Omental fat pad (tissue), 4 donors: ENCODE data around the gene THAP11. TPM values are rescaled to one million over a fixed set of nuclear protein-coding genes. Genes with fewer than 3 reads are reported as not detected.

Source experiments
- ATAC-seq: fragments of 150-250 bp; one replicate; pipeline ENCODE4 v1.9.1; 2016; ENCODE audit warnings: mild to moderate bottlenecking, moderate library complexity; ENCODE audit not compliant: low FRiP score
- DNase-seq: peaks from one replicate; pipeline ENCODE4 v3.0.0-alpha.2; 2019; ENCODE audit warnings: low spot score
- total RNA-seq, 4 donors: library from RNA; depleted of rRNA; stranded (reverse); fragments of >200 nt; gene quantifications; one replicate each; pipeline ENCODE4 v1.1.0, GENCODE V29; 2016
- TF ChIP-seq, protein P1 (sequence below), 3 donors: fragments of 450-650 bp; IDR thresholded peaks; one replicate each; pipeline ENCODE4 v1.5.1; 2016 to 2017; ENCODE audit warnings: antibody characterized with exemption in 3 of 3, mild to moderate bottlenecking in 3 of 3, moderate library complexity in 2 of 3

The THAP11 gene
- total RNA-seq, 4 donors from 2014 or later = 37.4 to 61.6 (median 48.3) TPM

DNA sequence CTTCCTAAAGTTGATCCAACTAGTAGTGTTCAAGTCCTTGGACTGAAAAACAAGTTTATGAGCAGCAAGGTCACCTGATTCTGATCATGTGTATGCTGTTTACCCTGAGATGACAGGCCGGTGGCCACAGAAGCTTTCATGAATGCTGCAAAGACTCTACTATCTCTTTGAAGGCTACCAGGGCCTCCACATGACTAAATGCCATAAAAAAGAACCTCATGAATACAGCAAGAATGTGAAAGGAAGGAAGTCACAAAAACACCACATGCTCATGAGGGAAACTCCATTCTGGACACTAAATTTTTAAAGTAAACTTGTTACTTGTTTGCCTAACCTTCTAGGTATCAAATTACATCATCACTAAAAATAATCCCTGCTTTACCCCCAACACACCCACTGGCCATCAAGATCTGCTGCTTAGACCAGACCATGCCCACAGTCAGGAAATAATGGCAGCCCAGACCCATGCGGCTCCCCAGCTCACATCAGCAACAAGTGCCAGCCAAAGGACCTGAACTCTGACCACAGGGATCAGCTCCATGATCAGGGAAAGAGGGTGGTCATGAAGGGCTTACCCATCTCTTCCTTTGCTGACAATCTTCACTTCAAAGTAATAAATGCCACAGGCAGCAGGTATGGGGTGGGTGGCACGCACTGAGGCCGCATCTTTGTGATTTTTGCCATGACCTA, 37.1 kb upstream of the THAP11 start:
- no peak for DNase-seq
- no peak for ATAC-seq
- TF ChIP-seq, protein P1, sequence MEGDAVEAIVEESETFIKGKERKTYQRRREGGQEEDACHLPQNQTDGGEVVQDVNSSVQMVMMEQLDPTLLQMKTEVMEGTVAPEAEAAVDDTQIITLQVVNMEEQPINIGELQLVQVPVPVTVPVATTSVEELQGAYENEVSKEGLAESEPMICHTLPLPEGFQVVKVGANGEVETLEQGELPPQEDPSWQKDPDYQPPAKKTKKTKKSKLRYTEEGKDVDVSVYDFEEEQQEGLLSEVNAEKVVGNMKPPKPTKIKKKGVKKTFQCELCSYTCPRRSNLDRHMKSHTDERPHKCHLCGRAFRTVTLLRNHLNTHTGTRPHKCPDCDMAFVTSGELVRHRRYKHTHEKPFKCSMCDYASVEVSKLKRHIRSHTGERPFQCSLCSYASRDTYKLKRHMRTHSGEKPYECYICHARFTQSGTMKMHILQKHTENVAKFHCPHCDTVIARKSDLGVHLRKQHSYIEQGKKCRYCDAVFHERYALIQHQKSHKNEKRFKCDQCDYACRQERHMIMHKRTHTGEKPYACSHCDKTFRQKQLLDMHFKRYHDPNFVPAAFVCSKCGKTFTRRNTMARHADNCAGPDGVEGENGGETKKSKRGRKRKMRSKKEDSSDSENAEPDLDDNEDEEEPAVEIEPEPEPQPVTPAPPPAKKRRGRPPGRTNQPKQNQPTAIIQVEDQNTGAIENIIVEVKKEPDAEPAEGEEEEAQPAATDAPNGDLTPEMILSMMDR (IDR thresholded peaks at IDR 0.05) = no peak

DNA sequence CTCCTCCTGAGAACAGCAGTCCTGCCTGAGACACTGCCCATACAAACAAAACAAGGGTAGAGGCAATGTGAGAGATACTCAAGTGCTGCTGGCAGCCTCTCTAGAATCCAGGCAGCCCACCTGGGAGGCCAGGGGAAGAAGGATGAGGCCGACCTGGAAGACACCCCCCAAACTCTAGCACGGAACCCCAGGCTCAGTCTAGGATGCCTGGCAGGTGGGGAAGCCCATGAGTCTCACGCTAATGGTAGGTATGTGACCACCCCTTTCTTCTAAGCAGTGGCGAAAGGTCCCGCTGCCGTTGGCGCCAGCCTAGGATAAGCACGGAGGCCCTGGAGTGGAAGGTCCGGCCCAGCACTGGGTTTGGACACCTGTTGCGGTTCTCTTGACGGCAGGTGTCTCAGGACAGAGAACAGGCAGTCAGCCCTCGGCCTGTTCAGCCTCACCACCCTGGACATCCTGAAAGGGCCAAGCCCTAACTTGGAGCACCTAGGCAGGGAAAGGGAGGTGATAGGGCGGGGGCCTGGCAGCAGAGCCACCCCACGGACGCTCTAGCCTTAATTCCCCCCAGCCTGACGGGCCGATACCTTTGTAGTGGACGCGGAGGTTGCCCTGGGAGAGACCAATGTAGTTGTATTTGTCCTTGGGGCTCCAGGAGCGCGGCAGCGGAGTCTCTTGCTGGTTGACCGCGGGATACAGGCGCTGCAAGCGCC, 36.2 kb upstream of the THAP11 start:
- peak; percentile 5 for ATAC-seq
- TF ChIP-seq, protein P1 (IDR thresholded peaks at IDR 0.05) = no peak
- peak; percentile 28 for DNase-seq

DNA sequence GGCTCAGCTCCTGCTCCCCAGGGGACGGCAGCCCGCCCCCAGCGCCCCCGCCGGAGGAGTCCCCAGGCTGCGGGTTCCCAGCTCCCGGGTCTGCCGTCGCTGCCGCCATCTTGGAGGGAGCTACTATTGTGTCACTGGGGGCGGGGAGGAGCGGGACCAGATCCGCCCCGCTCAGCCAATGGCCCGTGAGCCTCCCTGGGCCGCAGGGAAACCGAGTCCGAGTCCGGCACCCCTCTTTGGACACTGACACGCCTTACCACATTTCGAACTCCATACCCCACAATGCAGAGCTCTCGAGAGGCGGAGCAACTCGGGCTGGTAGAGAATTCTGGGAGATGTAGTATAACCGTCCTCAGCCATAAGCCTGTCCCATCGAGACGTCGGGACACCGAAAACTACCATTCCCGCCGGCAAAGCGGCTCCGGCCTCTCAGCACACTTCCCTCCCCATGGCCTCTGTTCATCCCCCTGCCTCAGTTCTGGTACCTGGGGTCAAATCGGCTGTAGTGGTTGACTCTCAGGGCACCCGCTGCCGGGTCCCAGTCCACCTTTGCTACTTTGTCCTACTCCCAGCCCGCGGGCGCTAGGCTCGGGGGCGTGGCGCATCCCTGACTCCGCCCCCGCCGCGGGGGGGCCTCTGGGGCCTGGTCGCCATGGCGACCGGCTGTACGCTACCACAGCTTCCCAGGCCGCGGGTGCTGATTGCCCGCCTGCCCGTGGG, 35.5 kb upstream of the THAP11 start, which contains the start of the genes RANBP10 and TSNAXIP1:
RANBP10 (minus strand) TSS at position 133 of the 720 bp plus-strand sequence; CDS start at position 109, 24 bp downstream.
TSNAXIP1 (plus strand) TSS at position 462 of the 720 bp plus-strand sequence. CDS start 261 bp downstream, outside the sequence.
- TF ChIP-seq, protein P1 (IDR thresholded peaks at IDR 0.05) = no peak
- ATAC-seq (peak; percentile 100), DNase-seq (peak; percentile 80)

DNA sequence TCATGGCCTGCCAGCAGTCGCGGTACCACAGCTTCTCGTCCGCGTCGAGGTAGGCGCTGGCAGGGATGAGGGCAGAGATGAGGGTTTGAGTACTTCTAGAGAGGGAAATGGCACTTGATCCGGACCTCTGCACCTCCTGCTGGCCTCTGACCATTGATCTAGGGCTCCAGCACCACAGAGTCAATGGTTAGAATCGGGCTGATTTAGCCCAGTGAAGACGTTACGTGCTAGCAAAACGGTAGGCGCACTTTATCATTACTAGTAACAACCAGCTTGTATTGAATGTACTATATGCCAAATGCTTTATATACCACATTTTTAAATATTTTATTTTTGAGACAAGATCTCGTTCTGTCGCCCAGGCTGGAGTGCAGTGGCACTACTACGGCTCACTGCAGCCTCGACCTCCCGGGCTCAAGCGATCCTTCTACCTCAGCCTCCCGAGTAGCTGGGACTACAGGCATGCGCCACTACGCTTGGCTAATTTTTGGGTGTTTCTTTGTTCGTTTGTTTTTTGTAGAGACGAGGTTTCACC, 34.9 kb upstream of the THAP11 start:
- no peak for ATAC-seq
- DNase-seq = no peak
- TF ChIP-seq, protein P1 (IDR thresholded peaks at IDR 0.05) = no peak

DNA sequence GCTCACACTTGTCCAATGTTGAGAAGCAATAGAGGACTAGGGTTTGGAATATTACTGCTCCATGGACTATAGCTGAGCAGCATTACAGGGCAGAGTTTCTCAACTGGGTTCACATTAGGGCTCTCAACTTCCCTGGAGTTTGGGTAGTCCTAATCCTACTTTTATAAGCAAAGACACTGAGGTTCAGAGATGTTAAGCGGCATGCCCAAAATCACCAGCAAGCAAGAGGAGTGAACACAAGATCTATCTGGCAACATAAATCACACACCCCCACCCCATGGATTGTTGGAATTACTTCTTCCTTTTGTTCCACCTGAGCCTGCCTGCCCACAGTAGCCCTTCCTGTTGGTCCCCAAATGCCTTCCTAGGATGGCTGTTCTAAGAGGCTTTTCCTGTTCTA, 30.2 kb upstream of the THAP11 start:
- TF ChIP-seq, protein P1 (IDR thresholded peaks at IDR 0.05) = no peak

DNA sequence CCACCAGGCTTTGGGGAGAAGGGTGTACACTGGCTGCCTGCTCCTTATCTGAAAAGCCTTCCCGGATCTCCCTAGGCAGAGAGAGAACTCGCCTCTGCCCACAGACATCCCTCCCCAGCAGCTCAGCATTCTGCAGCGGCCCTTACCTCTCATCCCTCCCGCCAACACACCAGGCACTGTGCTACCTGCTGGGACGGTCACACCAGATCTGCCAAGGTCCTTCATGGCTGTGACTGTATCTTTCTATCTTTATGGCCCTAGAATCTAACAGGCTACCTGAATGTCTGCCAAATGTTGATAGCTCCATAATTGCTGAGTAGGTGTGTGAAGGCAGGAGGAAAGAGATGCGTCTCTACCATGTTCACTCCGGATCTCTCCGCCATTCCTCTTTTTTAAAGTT, 27.6 kb upstream of the THAP11 start:
- ATAC-seq = no peak
- DNase-seq = no peak
- TF ChIP-seq, protein P1 (IDR thresholded peaks at IDR 0.05) = no peak

More for the DNA sequence above, 30.2 kb upstream of the THAP11 start:
- no peak for ATAC-seq
- no peak for DNase-seq
